ENCODE data around the gene SH3TC1. TPM values are rescaled to one million over a fixed set of nuclear protein-coding genes. Genes with fewer than 3 reads are reported as not detected.

Gene SH3TC1
- total and polyA plus RNA-seq, 2 of the 8 experiments (the other 6 are each of a cell fraction or from before 2014, with no cell fraction given), result 0.15 TPM; not detected in 1

DNA sequence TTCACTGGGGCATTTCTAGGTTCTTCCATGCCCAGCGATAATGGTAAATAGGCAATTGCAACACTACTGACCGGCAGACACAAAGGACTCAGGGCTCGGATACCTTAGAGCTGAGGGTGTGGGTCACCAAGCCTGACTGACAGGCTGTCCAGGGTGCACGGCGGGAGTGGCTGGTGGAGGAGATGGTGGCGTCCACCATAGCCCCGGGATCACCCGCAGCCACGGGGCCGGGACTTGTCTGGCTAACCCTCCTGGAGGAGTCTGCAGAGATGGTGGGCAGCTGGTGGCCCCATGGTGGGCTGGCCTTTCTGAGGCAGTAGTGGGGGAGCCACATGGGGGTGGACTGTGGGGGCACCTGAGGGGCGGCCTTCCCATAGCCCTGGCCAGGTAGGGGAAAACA, 28.7 kb upstream of the SH3TC1 start:
- Histone ChIP-seq H2BK5ac (ENCODE audit: low read depth, low read length) (no peak overlapping the region), H3K27me3 (replicated peaks in 1 of 4; ENCODE audit: control insufficient read depth in 3 of 4, extremely low read depth in 1 of 4, insufficient read depth in 3 of 4, low read length in 3 of 4) (no peaks in the 10 kb centered on the region), H3K4me3 (ENCODE audit: extremely low read depth in 1 of 4, insufficient read depth in 2 of 4, low read depth in 3 of 4, low read length in 4 of 4) (no peak overlapping the region), H3K36me3 (ENCODE audit: control insufficient read depth in 2 of 4, insufficient read depth in 4 of 4, low read length in 3 of 4) (no peaks in the 10 kb centered on the region), H3K4me1 (replicated peaks in 1 of 4; ENCODE audit: control insufficient read depth in 3 of 4, insufficient read depth in 4 of 4, low read length in 3 of 4) (no peaks in the 10 kb centered on the region), H3K79me1 (ENCODE audit: low read depth, low read length) (no peaks in the 10 kb centered on the region), H2BK20ac (ENCODE audit: low read length) (no peak overlapping the region), H2BK15ac (ENCODE audit: low read length) (no peak overlapping the region), H4K8ac (ENCODE audit: extremely low read depth, insufficient read depth, low read length) (no peak overlapping the region), H2AK5ac (ENCODE audit: low read depth, low read length) (no peak overlapping the region), H4K91ac (replicated peaks; ENCODE audit: insufficient read length, low read length) (no peak overlapping the region), H3K23ac (ENCODE audit: insufficient read length) (no peak overlapping the region), H3K23me2 (ENCODE audit: low read depth, low read length) (peaks cover 11% of the 10 kb centered on the region; the same call in 1 of the 2 replicates), H3K9me3 (ENCODE audit: insufficient read depth in 2 of 2, low read depth in 1 of 2, low read length in 1 of 2) (peaks cover 9 to 13% of the 10 kb centered on the region in 2 experiments), H3K79me2 (ENCODE audit: control insufficient read depth in 1 of 2, insufficient read depth in 2 of 2, low read length in 2 of 2) (no peaks in the 10 kb centered on the region), H3K56ac (replicated peaks; ENCODE audit: insufficient read length, low read depth, low read length) (no peak overlapping the region), H3K4ac (replicated peaks; ENCODE audit: insufficient read length, low read depth, low read length) (no peak overlapping the region), H2AFZ (ENCODE audit: low read length) (no peak overlapping the region), H2BK120ac (replicated peaks; ENCODE audit: low read depth, low read length) (no peak overlapping the region), H3K27ac (ENCODE audit: low read depth, low read length) (no peak overlapping the region), H4K5ac (ENCODE audit: insufficient read length, low read depth, low read length) (no peak overlapping the region), H3K4me2 (ENCODE audit: insufficient read depth in 1 of 2, low read depth in 2 of 2, low read length in 2 of 2) (no peak overlapping the region), H4K20me1 (replicated peaks in 1 of 2; ENCODE audit: control insufficient read depth in 1 of 2, insufficient read depth in 2 of 2, low read length in 2 of 2) (peaks cover 0 to 5% of the 10 kb centered on the region in 2 experiments), H3K18ac (ENCODE audit: extremely low read depth, low read length) (no peak overlapping the region), H2BK12ac (ENCODE audit: low read depth, low read length) (no peak overlapping the region), H3K14ac (ENCODE audit: insufficient read length) (no peak overlapping the region), H3K9ac (replicated peaks in 1 of 4; ENCODE audit: extremely low read depth in 1 of 4, low read depth in 3 of 4, low read length in 3 of 4) (no peak overlapping the region)
- POLR2A ChIA-PET (ENCODE audit: partially characterized antibody), result no interaction called here
- CTCF ChIA-PET (ENCODE audit: partially characterized antibody), result interaction anchor here (0.8 to 3.2 kb wide), 7 partner anchors 9 to 400 kb away, joined by 3 to 11 read pairs (median 4); partner anchors contain the start of gene ABLIM2
- DNase-seq (ENCODE audit: low read depth in 1 of 2, low spot score in 2 of 2), result no peak
- no peak for FAIRE-seq
- TF ChIP-seq KDM5A (IDR thresholded peaks at IDR 0.05; ENCODE audit: low read length), result no peak
- no peak for TF ChIP-seq TAF1 (IDR thresholded peaks at IDR 0.05; ENCODE audit: low read depth, low read length)
- no peak for TF ChIP-seq CREB1 (IDR thresholded peaks at IDR 0.05)
- no peak for TF ChIP-seq SAP30 (IDR thresholded peaks at IDR 0.05; ENCODE audit: insufficient read depth, insufficient replicate concordance, low read length)
- no peak for TF ChIP-seq HDAC2 (IDR thresholded peaks at IDR 0.05; ENCODE audit: borderline replicate concordance in 1 of 2, low read depth in 2 of 2, low read length in 2 of 2)
- no peak for TF ChIP-seq SP1 (IDR thresholded peaks at IDR 0.05; ENCODE audit: low read depth, low read length)
- no peak for TF ChIP-seq MAFK (IDR thresholded peaks at IDR 0.05; ENCODE audit: low read depth, low read length)
- TF ChIP-seq CHD2 (IDR thresholded peaks at IDR 0.05; ENCODE audit: low read length), result no peak
- no peak for TF ChIP-seq SRF (IDR thresholded peaks at IDR 0.05; ENCODE audit: low read depth, low read length)
- no peak for TF ChIP-seq RBBP5 (IDR thresholded peaks at IDR 0.05; ENCODE audit: borderline replicate concordance, low read depth, low read length)
- TF ChIP-seq, protein P1, sequence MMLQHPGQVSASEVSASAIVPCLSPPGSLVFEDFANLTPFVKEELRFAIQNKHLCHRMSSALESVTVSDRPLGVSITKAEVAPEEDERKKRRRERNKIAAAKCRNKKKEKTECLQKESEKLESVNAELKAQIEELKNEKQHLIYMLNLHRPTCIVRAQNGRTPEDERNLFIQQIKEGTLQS (IDR thresholded peaks at IDR 0.05; ENCODE audit: insufficient read depth, low read depth, low read length), result no peak
- WGBS, 2 experiments (ENCODE audit: extremely low coverage in 1 of 2, insufficient coverage in 1 of 2, insufficient read length in 1 of 2, insufficient replicate concordance in 2 of 2, low coverage in 1 of 2, low lambda C conversion rate in 2 of 2, missing lambda C conversion rate in 1 of 2), result 89% methylated on average over 11 of the region's 11 CpGs; no CpG with 5 or more reads in 1 of the 2 experiments
